IMR-90 (cell line): ENCODE results near the gene PTPRN2. TPM values are rescaled to one million over a fixed set of nuclear protein-coding genes. Genes with fewer than 3 reads are reported as not detected.

Experiments used
- ATAC-seq: fragments of 200-7000 bp; cut with Tn5 transposase; 2 replicates; pipeline ENCODE4 v1.9.1; 2020; ENCODE audit warnings: low read depth, mild to moderate bottlenecking, moderate library complexity
- BruUV-seq: library from RNA; stranded (reverse); fragments of 400-500 nt; replicated peaks from 2 replicates; lab custom pipeline; 2021; lab: Mats Ljungman, UMichigan
- CTCF ChIA-PET: fragments of 300-600 bp; formaldehyde crosslinking; extraction: SDS; loops from one replicate; lab custom pipeline; 2021; ENCODE audit warnings: antibody characterized with exemption; lab: Yijun Ruan, JAX
- POLR2A ChIA-PET: fragments of 300-600 bp; sonication (Branson Sonifier 250); formaldehyde crosslinking; loops from one replicate; lab custom pipeline; 2022; ENCODE audit warnings: antibody characterized with exemption; ENCODE audit not compliant: unreplicated experiment; lab: Charles Lee
- DNase-seq: peaks from one replicate; pipeline ENCODE4 v3.0.0; 2013
- H2AFZ ChIP-seq: replicated peaks from 2 replicates; pipeline ENCODE3; 2013; ENCODE audit warnings: low read length, mild to moderate bottlenecking; ENCODE audit not compliant: poor library complexity
- H2AK5ac ChIP-seq: 2 replicates; pipeline ENCODE4 v1.6.1; 2013; ENCODE audit warnings: low read depth, low read length, inconsistent platforms
- H2AK9ac ChIP-seq: replicated peaks from 2 replicates; pipeline ENCODE3; 2013; ENCODE audit warnings: mild to moderate bottlenecking, low read depth, low read length, moderate library complexity; ENCODE audit not compliant: poor library complexity
- H2BK120ac ChIP-seq: 2 replicates; pipeline ENCODE4 v1.6.1; 2013; ENCODE audit warnings: low read depth, low read length, inconsistent platforms
- H2BK15ac ChIP-seq: 3 replicates; pipeline ENCODE4 v1.6.1; 2013; ENCODE audit warnings: low read depth, low read length, inconsistent platforms
- H2BK20ac ChIP-seq: 2 replicates; pipeline ENCODE4 v1.6.1; 2013; ENCODE audit warnings: low read depth, mild to moderate bottlenecking, inconsistent platforms, low read length, moderate library complexity
- H2BK5ac ChIP-seq: 2 replicates; pipeline ENCODE4 v1.6.1; 2013; ENCODE audit warnings: mild to moderate bottlenecking, low read depth, low read length, inconsistent platforms; ENCODE audit not compliant: poor library complexity, severe bottlenecking
- H3K14ac ChIP-seq: replicated peaks from 2 replicates; pipeline ENCODE4 v1.6.1; 2013; ENCODE audit warnings: low read depth, low read length, inconsistent platforms
- H3K18ac ChIP-seq: 2 replicates; pipeline ENCODE4 v1.6.1; 2013; ENCODE audit warnings: low read depth, low read length, control low read depth
- H3K23ac ChIP-seq: 2 replicates; pipeline ENCODE4 v1.6.1; 2013; ENCODE audit warnings: low read depth, low read length, inconsistent platforms
- H3K27ac ChIP-seq: 2 replicates; pipeline ENCODE4 v1.5.1; 2013; ENCODE audit warnings: mild to moderate bottlenecking, control low read depth, low read length; ENCODE audit not compliant: insufficient read depth
- H3K27me3 ChIP-seq: 2 replicates; pipeline ENCODE4 v1.6.1; 2013; ENCODE audit warnings: low read length; ENCODE audit not compliant: control insufficient read depth, insufficient read depth
- H3K36me3 ChIP-seq: 2 replicates; pipeline ENCODE4 v1.6.1; 2013; ENCODE audit warnings: low read length, mixed read lengths; ENCODE audit not compliant: control insufficient read depth, insufficient read depth
- H3K4ac ChIP-seq: 2 replicates; pipeline ENCODE4 v1.6.1; 2013; ENCODE audit warnings: low read depth, low read length, inconsistent platforms
- H3K4me1 ChIP-seq: 2 replicates; pipeline ENCODE4 v1.6.1; 2013; ENCODE audit warnings: low read length, mixed read lengths; ENCODE audit not compliant: control insufficient read depth, insufficient read depth
- H3K4me2 ChIP-seq: 2 replicates; pipeline ENCODE4 v1.6.1; 2013; ENCODE audit warnings: low read depth, mild to moderate bottlenecking, control low read depth, low read length, moderate library complexity
- H3K4me3 ChIP-seq: 2 replicates; pipeline ENCODE4 v1.5.1; 2013; ENCODE audit warnings: low read depth, mild to moderate bottlenecking, control low read depth, low read length, moderate library complexity; ENCODE audit not compliant: insufficient read depth
- H3K56ac ChIP-seq: 2 replicates; pipeline ENCODE4 v1.6.1; 2013; ENCODE audit warnings: low read length, inconsistent platforms; ENCODE audit not compliant: insufficient read depth; ENCODE audit errors: extremely low read depth
- H3K79me1 ChIP-seq, 2 experiments: 2 replicates each; pipeline ENCODE4 v1.6.1; 2013; ENCODE audit warnings: low read length in 2 of 2, inconsistent platforms in 1 of 2, low read depth in 1 of 2
- H3K9ac ChIP-seq: 2 replicates; pipeline ENCODE4 v1.6.1; 2013; ENCODE audit warnings: low read depth, low read length, control low read depth
- H3K9me1 ChIP-seq: 2 replicates; pipeline ENCODE4 v1.6.1; 2013; ENCODE audit warnings: low read length, inconsistent platforms; ENCODE audit not compliant: insufficient read depth
- H3K9me3 ChIP-seq: 2 replicates; pipeline ENCODE4 v1.6.1; 2013; ENCODE audit warnings: low read length; ENCODE audit not compliant: control insufficient read depth, insufficient read depth
- H4K20me1 ChIP-seq: 2 replicates; pipeline ENCODE4 v1.6.1; 2013; ENCODE audit warnings: low read length, inconsistent platforms; ENCODE audit not compliant: insufficient read depth
- H4K5ac ChIP-seq: 2 replicates; pipeline ENCODE4 v1.6.1; 2013; ENCODE audit warnings: mild to moderate bottlenecking, low read depth, low read length, control low read depth
- H4K8ac ChIP-seq, 2 experiments: 2 replicates each; pipeline ENCODE4 v1.6.1; 2013; ENCODE audit warnings: low read depth in 2 of 2, low read length in 2 of 2, control low read depth in 1 of 2, inconsistent platforms in 1 of 2
- H4K91ac ChIP-seq: 2 replicates; pipeline ENCODE4 v1.6.1; 2013; ENCODE audit warnings: low read depth, low read length, inconsistent platforms; ENCODE audit not compliant: insufficient read depth
- BHLHE40 ChIP-seq: fragments of 150-350 bp; IDR thresholded peaks from 2 replicates; pipeline ENCODE4 v1.6.1; 2016; ENCODE audit warnings: mild to moderate bottlenecking, low read depth, low read length
- CEBPB ChIP-seq: IDR thresholded peaks from 2 replicates; pipeline ENCODE4 v1.6.1; 2012; ENCODE audit warnings: low read depth, low read length, improper control_type of control experiment
- CTCF ChIP-seq: conservative IDR thresholded peaks from 2 replicates; pipeline ENCODE4 v1.5.1; 2012; ENCODE audit warnings: mild to moderate bottlenecking, low read depth, low read length, improper control_type of control experiment
- ELK1 ChIP-seq: fragments of 150-350 bp; IDR thresholded peaks from 2 replicates; pipeline ENCODE4 v1.6.1; 2016; ENCODE audit warnings: low read depth, mild to moderate bottlenecking, low read length, moderate library complexity, borderline replicate concordance
- FOS ChIP-seq: fragments of 150-350 bp; IDR thresholded peaks from 2 replicates; pipeline ENCODE4 v1.6.1; 2016; ENCODE audit warnings: low read depth, low read length
- MAFK ChIP-seq: IDR thresholded peaks from 2 replicates; pipeline ENCODE4 v1.6.1; 2012; ENCODE audit warnings: low read depth, low read length, improper control_type of control experiment
- MAZ ChIP-seq: IDR thresholded peaks from 2 replicates; pipeline ENCODE4 v1.6.1; 2012; ENCODE audit warnings: low read depth, mild to moderate bottlenecking, low read length, improper control_type of control experiment, moderate library complexity, borderline replicate concordance
- MXI1 ChIP-seq: IDR thresholded peaks from 2 replicates; pipeline ENCODE4 v1.6.1; 2012; ENCODE audit warnings: low read depth, mild to moderate bottlenecking, low read length, moderate library complexity, borderline replicate concordance
- POLR2A ChIP-seq: IDR thresholded peaks from 2 replicates; pipeline ENCODE4 v1.6.1; 2012; ENCODE audit warnings: mild to moderate bottlenecking, low read depth, low read length
- RAD21 ChIP-seq: IDR thresholded peaks from 2 replicates; pipeline ENCODE4 v1.6.1; 2012; ENCODE audit warnings: low read length, improper control_type of control experiment
- RCOR1 ChIP-seq: IDR thresholded peaks from 2 replicates; pipeline ENCODE4 v1.6.1; 2012; ENCODE audit warnings: mild to moderate bottlenecking, low read length, improper control_type of control experiment; ENCODE audit not compliant: insufficient replicate concordance
- SMC3 ChIP-seq: fragments of 150-350 bp; IDR thresholded peaks from 2 replicates; pipeline ENCODE4 v1.6.1; 2016; ENCODE audit warnings: low read depth, mild to moderate bottlenecking, antibody characterized with exemption, low read length, moderate library complexity
- USF2 ChIP-seq: fragments of 150-350 bp; IDR thresholded peaks from 2 replicates; pipeline ENCODE4 v1.6.1; 2017; ENCODE audit warnings: mild to moderate bottlenecking, antibody characterized with exemption, low read length, low read depth
- WGBS, 2 experiments: methylation state at CpG; one replicate each; pipeline versions ENCODE4 v1.1.5 to v1.1.7; 2013; ENCODE audit warnings: missing lambda C conversion rate in 2 of 2; ENCODE audit not compliant: insufficient read length in 1 of 2; ENCODE audit errors: extremely low coverage in 2 of 2; 5-methylcytosine and 5-hydroxymethylcytosine counted together
- dilution Hi-C: fragments of 300-500 bp; cut with HindIII; formaldehyde crosslinking; loops from one replicate; pipeline ENCODE4 v1.14.3; 2018; ENCODE audit warnings: low sequenced_read_pairs; ENCODE audit not compliant: unreplicated experiment
- in situ Hi-C: fragments of 300-500 bp; cut with MboI; formaldehyde crosslinking; loops from 3 replicates; pipeline ENCODE4 v1.14.3; 2019; ENCODE audit warnings: low sequenced_read_pairs, inconsistent platforms, mixed read lengths
- intact Hi-C: fragments of 100-400 bp; cut with micrococcal nuclease; formaldehyde crosslinking; loops from 2 replicates; pipeline ENCODE4 v1.10.0; 2022
- polyA plus RNA-seq, 3 experiments: library from polyadenylated mRNA; depleted of rRNA; stranded (reverse); fragments of >200 nt; gene quantifications; 2 replicates each; pipeline ENCODE4 v1.2.3, GENCODE V29; 2012; ENCODE audit warnings: low replicate concordance in 1 of 3
- total RNA-seq: library from RNA; depleted of rRNA; stranded (reverse); fragments of >200 nt; gene quantifications from 2 replicates; pipeline ENCODE4 v1.2.3, GENCODE V29; 2012

PTPRN2 gene
- total and polyA plus RNA-seq, 2 of the 4 experiments (the other 2 are of a cell fraction), result 0.03 TPM; not detected in 1

GRCh38 chr7:157860406-157860805 lies 727.2 kb downstream of the PTPRN2 start:
- H2AK9ac ChIP-seq, result no peak overlapping the region
- H3K27ac ChIP-seq, result no peak overlapping the region
- no peaks in the 10 kb centered on the region for H3K4me1 ChIP-seq
- intact Hi-C loops (no loop called here), dilution Hi-C loops (no loop called here), in situ Hi-C loops (no loop called here)
- H3K4me2 ChIP-seq, result no peak overlapping the region
- TF ChIP-seq USF2 (no peak), MAFK (no peak), ELK1 (no peak), CEBPB (no peak), POLR2A (no peak), SMC3 (no peak), RCOR1 (no peak), BHLHE40 (no peak), MXI1 (no peak), MAZ (no peak), FOS (no peak), CTCF (no peak), RAD21 (no peak)
- no peaks in the 10 kb centered on the region for H3K36me3 ChIP-seq
- no peak overlapping the region for H4K91ac ChIP-seq
- no peak overlapping the region for H2AK5ac ChIP-seq
- CTCF ChIA-PET, result no interaction called here
- no peak overlapping the region for H3K9ac ChIP-seq
- WGBS, 2 experiments, result no CpG with 5 or more reads among the region's 11 CpGs
- no peak overlapping the region for H3K4me3 ChIP-seq
- H2BK20ac ChIP-seq, result no peak overlapping the region
- H3K79me1 ChIP-seq, result no peaks in the 10 kb centered on the region
- peaks cover 50% of the 10 kb centered on the region for H3K9me3 ChIP-seq
- POLR2A ChIA-PET, result no interaction called here
- DNase-seq (no peak), ATAC-seq (no peak)
- no peak overlapping the region for H3K14ac ChIP-seq
- H3K27me3 ChIP-seq, result no peaks in the 10 kb centered on the region
- H3K9me1 ChIP-seq, result no peaks in the 10 kb centered on the region
- no peak overlapping the region for H2BK5ac ChIP-seq
- no peak overlapping the region for H2AFZ ChIP-seq
- no peak overlapping the region for H3K23ac ChIP-seq
- no peak overlapping the region for H3K18ac ChIP-seq
- no peak overlapping the region for H2BK15ac ChIP-seq
- H4K8ac ChIP-seq, result no peak overlapping the region
- no peaks in the 10 kb centered on the region for H4K20me1 ChIP-seq
- no TSS peak for BruUV-seq
- H3K56ac ChIP-seq, result no peak overlapping the region
- H2BK120ac ChIP-seq, result no peak overlapping the region
- H4K5ac ChIP-seq, result no peak overlapping the region
- no peak overlapping the region for H3K4ac ChIP-seq
